IMR-90 (cell line): ENCODE measurements around the gene ANKH. TPM values are rescaled to one million over a fixed set of nuclear protein-coding genes. Genes with fewer than 3 reads are reported as not detected.

Source experiments
- ATAC-seq: fragments of 200-7000 bp; cut with Tn5 transposase; 2 replicates; pipeline ENCODE4 v1.9.1; 2020; ENCODE audit warnings: low read depth, mild to moderate bottlenecking, moderate library complexity
- BruUV-seq: library from RNA; stranded (reverse); fragments of 400-500 nt; replicated peaks from 2 replicates; lab custom pipeline; 2021; lab: Mats Ljungman, UMichigan
- CTCF ChIA-PET: fragments of 300-600 bp; formaldehyde crosslinking; extraction: SDS; loops from one replicate; lab custom pipeline; 2021; ENCODE audit warnings: antibody characterized with exemption; lab: Yijun Ruan, JAX
- POLR2A ChIA-PET: fragments of 300-600 bp; sonication (Branson Sonifier 250); formaldehyde crosslinking; loops from one replicate; lab custom pipeline; 2022; ENCODE audit warnings: antibody characterized with exemption; ENCODE audit not compliant: unreplicated experiment; lab: Charles Lee
- DNase-seq: peaks from one replicate; pipeline ENCODE4 v3.0.0; 2013
- H2AFZ ChIP-seq: replicated peaks from 2 replicates; pipeline ENCODE3; 2013; ENCODE audit warnings: low read length, mild to moderate bottlenecking; ENCODE audit not compliant: poor library complexity
- H2AK5ac ChIP-seq: 2 replicates; pipeline ENCODE4 v1.6.1; 2013; ENCODE audit warnings: low read depth, low read length, inconsistent platforms
- H2AK9ac ChIP-seq: replicated peaks from 2 replicates; pipeline ENCODE3; 2013; ENCODE audit warnings: mild to moderate bottlenecking, low read depth, low read length, moderate library complexity; ENCODE audit not compliant: poor library complexity
- H2BK120ac ChIP-seq: 2 replicates; pipeline ENCODE4 v1.6.1; 2013; ENCODE audit warnings: low read depth, low read length, inconsistent platforms
- H2BK15ac ChIP-seq: 3 replicates; pipeline ENCODE4 v1.6.1; 2013; ENCODE audit warnings: low read depth, low read length, inconsistent platforms
- H2BK20ac ChIP-seq: 2 replicates; pipeline ENCODE4 v1.6.1; 2013; ENCODE audit warnings: low read depth, mild to moderate bottlenecking, inconsistent platforms, low read length, moderate library complexity
- H2BK5ac ChIP-seq: 2 replicates; pipeline ENCODE4 v1.6.1; 2013; ENCODE audit warnings: mild to moderate bottlenecking, low read depth, low read length, inconsistent platforms; ENCODE audit not compliant: poor library complexity, severe bottlenecking
- H3K14ac ChIP-seq: replicated peaks from 2 replicates; pipeline ENCODE4 v1.6.1; 2013; ENCODE audit warnings: low read depth, low read length, inconsistent platforms
- H3K18ac ChIP-seq: 2 replicates; pipeline ENCODE4 v1.6.1; 2013; ENCODE audit warnings: low read depth, low read length, control low read depth
- H3K23ac ChIP-seq: 2 replicates; pipeline ENCODE4 v1.6.1; 2013; ENCODE audit warnings: low read depth, low read length, inconsistent platforms
- H3K27ac ChIP-seq: 2 replicates; pipeline ENCODE4 v1.5.1; 2013; ENCODE audit warnings: mild to moderate bottlenecking, control low read depth, low read length; ENCODE audit not compliant: insufficient read depth
- H3K27me3 ChIP-seq: 2 replicates; pipeline ENCODE4 v1.6.1; 2013; ENCODE audit warnings: low read length; ENCODE audit not compliant: control insufficient read depth, insufficient read depth
- H3K36me3 ChIP-seq: 2 replicates; pipeline ENCODE4 v1.6.1; 2013; ENCODE audit warnings: low read length, mixed read lengths; ENCODE audit not compliant: control insufficient read depth, insufficient read depth
- H3K4ac ChIP-seq: 2 replicates; pipeline ENCODE4 v1.6.1; 2013; ENCODE audit warnings: low read depth, low read length, inconsistent platforms
- H3K4me1 ChIP-seq: 2 replicates; pipeline ENCODE4 v1.6.1; 2013; ENCODE audit warnings: low read length, mixed read lengths; ENCODE audit not compliant: control insufficient read depth, insufficient read depth
- H3K4me2 ChIP-seq: 2 replicates; pipeline ENCODE4 v1.6.1; 2013; ENCODE audit warnings: low read depth, mild to moderate bottlenecking, control low read depth, low read length, moderate library complexity
- H3K4me3 ChIP-seq: 2 replicates; pipeline ENCODE4 v1.5.1; 2013; ENCODE audit warnings: low read depth, mild to moderate bottlenecking, control low read depth, low read length, moderate library complexity; ENCODE audit not compliant: insufficient read depth
- H3K56ac ChIP-seq: 2 replicates; pipeline ENCODE4 v1.6.1; 2013; ENCODE audit warnings: low read length, inconsistent platforms; ENCODE audit not compliant: insufficient read depth; ENCODE audit errors: extremely low read depth
- H3K79me1 ChIP-seq, 2 experiments: 2 replicates each; pipeline ENCODE4 v1.6.1; 2013; ENCODE audit warnings: low read length in 2 of 2, inconsistent platforms in 1 of 2, low read depth in 1 of 2
- H3K9ac ChIP-seq: 2 replicates; pipeline ENCODE4 v1.6.1; 2013; ENCODE audit warnings: low read depth, low read length, control low read depth
- H3K9me1 ChIP-seq: 2 replicates; pipeline ENCODE4 v1.6.1; 2013; ENCODE audit warnings: low read length, inconsistent platforms; ENCODE audit not compliant: insufficient read depth
- H3K9me3 ChIP-seq: 2 replicates; pipeline ENCODE4 v1.6.1; 2013; ENCODE audit warnings: low read length; ENCODE audit not compliant: control insufficient read depth, insufficient read depth
- H4K20me1 ChIP-seq: 2 replicates; pipeline ENCODE4 v1.6.1; 2013; ENCODE audit warnings: low read length, inconsistent platforms; ENCODE audit not compliant: insufficient read depth
- H4K5ac ChIP-seq: 2 replicates; pipeline ENCODE4 v1.6.1; 2013; ENCODE audit warnings: mild to moderate bottlenecking, low read depth, low read length, control low read depth
- H4K8ac ChIP-seq, 2 experiments: 2 replicates each; pipeline ENCODE4 v1.6.1; 2013; ENCODE audit warnings: low read depth in 2 of 2, low read length in 2 of 2, control low read depth in 1 of 2, inconsistent platforms in 1 of 2
- H4K91ac ChIP-seq: 2 replicates; pipeline ENCODE4 v1.6.1; 2013; ENCODE audit warnings: low read depth, low read length, inconsistent platforms; ENCODE audit not compliant: insufficient read depth
- BHLHE40 ChIP-seq: fragments of 150-350 bp; IDR thresholded peaks from 2 replicates; pipeline ENCODE4 v1.6.1; 2016; ENCODE audit warnings: mild to moderate bottlenecking, low read depth, low read length
- CEBPB ChIP-seq: IDR thresholded peaks from 2 replicates; pipeline ENCODE4 v1.6.1; 2012; ENCODE audit warnings: low read depth, low read length, improper control_type of control experiment
- MAZ ChIP-seq: IDR thresholded peaks from 2 replicates; pipeline ENCODE4 v1.6.1; 2012; ENCODE audit warnings: low read depth, mild to moderate bottlenecking, low read length, improper control_type of control experiment, moderate library complexity, borderline replicate concordance
- MXI1 ChIP-seq: IDR thresholded peaks from 2 replicates; pipeline ENCODE4 v1.6.1; 2012; ENCODE audit warnings: low read depth, mild to moderate bottlenecking, low read length, moderate library complexity, borderline replicate concordance
- NFE2L2 ChIP-seq: fragments of 150-350 bp; IDR thresholded peaks from 2 replicates; pipeline ENCODE4 v1.6.1; 2016; ENCODE audit warnings: low read depth, mild to moderate bottlenecking, low read length
- POLR2A ChIP-seq: IDR thresholded peaks from 2 replicates; pipeline ENCODE4 v1.6.1; 2012; ENCODE audit warnings: mild to moderate bottlenecking, low read depth, low read length
- RAD21 ChIP-seq: IDR thresholded peaks from 2 replicates; pipeline ENCODE4 v1.6.1; 2012; ENCODE audit warnings: low read length, improper control_type of control experiment
- RFX5 ChIP-seq: IDR thresholded peaks from 2 replicates; pipeline ENCODE4 v1.8.0; 2012; ENCODE audit warnings: low read depth, mild to moderate bottlenecking, low read length, moderate library complexity
- SMC3 ChIP-seq: fragments of 150-350 bp; IDR thresholded peaks from 2 replicates; pipeline ENCODE4 v1.6.1; 2016; ENCODE audit warnings: low read depth, mild to moderate bottlenecking, antibody characterized with exemption, low read length, moderate library complexity
- WGBS, 2 experiments: methylation state at CpG; one replicate each; pipeline versions ENCODE4 v1.1.5 to v1.1.7; 2013; ENCODE audit warnings: missing lambda C conversion rate in 2 of 2; ENCODE audit not compliant: insufficient read length in 1 of 2; ENCODE audit errors: extremely low coverage in 2 of 2; 5-methylcytosine and 5-hydroxymethylcytosine counted together
- dilution Hi-C: fragments of 300-500 bp; cut with HindIII; formaldehyde crosslinking; loops from one replicate; pipeline ENCODE4 v1.14.3; 2018; ENCODE audit warnings: low sequenced_read_pairs; ENCODE audit not compliant: unreplicated experiment
- in situ Hi-C: fragments of 300-500 bp; cut with MboI; formaldehyde crosslinking; loops from 3 replicates; pipeline ENCODE4 v1.14.3; 2019; ENCODE audit warnings: low sequenced_read_pairs, inconsistent platforms, mixed read lengths
- intact Hi-C: fragments of 100-400 bp; cut with micrococcal nuclease; formaldehyde crosslinking; loops from 2 replicates; pipeline ENCODE4 v1.10.0; 2022
- polyA plus RNA-seq, 3 experiments: library from polyadenylated mRNA; depleted of rRNA; stranded (reverse); fragments of >200 nt; gene quantifications; 2 replicates each; pipeline ENCODE4 v1.2.3, GENCODE V29; 2012; ENCODE audit warnings: low replicate concordance in 1 of 3
- total RNA-seq: library from RNA; depleted of rRNA; stranded (reverse); fragments of >200 nt; gene quantifications from 2 replicates; pipeline ENCODE4 v1.2.3, GENCODE V29; 2012
- TF ChIP-seq, protein P1 (sequence below): fragments of 150-350 bp; IDR thresholded peaks from 2 replicates; pipeline ENCODE4 v1.6.1; 2017; ENCODE audit warnings: mild to moderate bottlenecking, antibody characterized with exemption, low read length, low read depth
- TF ChIP-seq, protein P2 (sequence below): conservative IDR thresholded peaks from 2 replicates; pipeline ENCODE4 v1.5.1; 2012; ENCODE audit warnings: mild to moderate bottlenecking, low read depth, low read length, improper control_type of control experiment

The ANKH gene
- total and polyA plus RNA-seq, 2 of the 4 experiments (the other 2 are of a cell fraction): 5.2 to 17.2 TPM

DNA sequence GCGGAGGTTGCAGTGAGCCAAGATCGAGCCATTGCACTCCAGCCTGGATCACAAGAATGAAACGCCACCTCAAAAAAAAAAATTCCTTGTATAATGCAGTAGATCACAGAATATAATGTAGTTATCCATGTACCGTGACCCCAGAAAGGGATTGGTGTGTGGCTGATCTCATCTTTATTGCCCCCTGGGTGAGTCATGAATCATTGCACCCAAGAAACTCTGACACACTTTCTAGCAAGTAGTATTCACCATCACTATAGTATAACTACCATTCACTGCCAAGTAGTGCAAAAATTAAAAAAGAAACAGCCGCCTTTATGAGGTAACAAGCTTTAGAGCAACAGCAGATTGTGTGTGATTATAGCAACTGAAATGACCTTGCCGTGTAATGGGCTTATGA is 23.7 kb upstream of the ANKH start:
- no peak overlapping the region for H4K5ac ChIP-seq
- H3K23ac ChIP-seq: no peak overlapping the region
- H3K4ac ChIP-seq: no peak overlapping the region
- in situ Hi-C loops: no loop called here
- ChIA-PET CTCF (interaction anchor here (0.7 kb wide), 1 partner anchor 31 kb away, joined by 3 read pairs; no protein-coding TSS in a partner anchor), POLR2A (no interaction called here)
- DNase-seq: no peak
- H3K27me3 ChIP-seq: peaks cover 5% of the 10 kb centered on the region
- H3K4me1 ChIP-seq: no peaks in the 10 kb centered on the region
- H2BK20ac ChIP-seq: no peak overlapping the region
- no peak overlapping the region for H2BK120ac ChIP-seq
- intact Hi-C loops: no loop called here
- no peak for ATAC-seq
- dilution Hi-C loops: no loop called here
- no peak overlapping the region for H3K56ac ChIP-seq
- no peak overlapping the region for H2AK5ac ChIP-seq
- H2BK15ac ChIP-seq: no peak overlapping the region
- H4K91ac ChIP-seq: no peak overlapping the region
- no peak overlapping the region for H3K18ac ChIP-seq
- H3K4me3 ChIP-seq: no peak overlapping the region
- no peaks in the 10 kb centered on the region for H3K36me3 ChIP-seq
- H3K9ac ChIP-seq: no peak overlapping the region
- no TSS peak for BruUV-seq
- H2AFZ ChIP-seq: no peak overlapping the region
- no peak overlapping the region for H4K8ac ChIP-seq
- no peak overlapping the region for H3K14ac ChIP-seq
- no peaks in the 10 kb centered on the region for H3K9me1 ChIP-seq
- no peaks in the 10 kb centered on the region for H3K79me1 ChIP-seq
- H3K4me2 ChIP-seq: no peak overlapping the region
- H3K9me3 ChIP-seq: no peaks in the 10 kb centered on the region
- H2AK9ac ChIP-seq: no peak overlapping the region
- no peak overlapping the region for H3K27ac ChIP-seq
- H4K20me1 ChIP-seq: no peaks in the 10 kb centered on the region
- TF ChIP-seq, protein P1, sequence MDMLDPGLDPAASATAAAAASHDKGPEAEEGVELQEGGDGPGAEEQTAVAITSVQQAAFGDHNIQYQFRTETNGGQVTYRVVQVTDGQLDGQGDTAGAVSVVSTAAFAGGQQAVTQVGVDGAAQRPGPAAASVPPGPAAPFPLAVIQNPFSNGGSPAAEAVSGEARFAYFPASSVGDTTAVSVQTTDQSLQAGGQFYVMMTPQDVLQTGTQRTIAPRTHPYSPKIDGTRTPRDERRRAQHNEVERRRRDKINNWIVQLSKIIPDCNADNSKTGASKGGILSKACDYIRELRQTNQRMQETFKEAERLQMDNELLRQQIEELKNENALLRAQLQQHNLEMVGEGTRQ: no peak
- TF ChIP-seq NFE2L2: no peak
- TF ChIP-seq, protein P2, sequence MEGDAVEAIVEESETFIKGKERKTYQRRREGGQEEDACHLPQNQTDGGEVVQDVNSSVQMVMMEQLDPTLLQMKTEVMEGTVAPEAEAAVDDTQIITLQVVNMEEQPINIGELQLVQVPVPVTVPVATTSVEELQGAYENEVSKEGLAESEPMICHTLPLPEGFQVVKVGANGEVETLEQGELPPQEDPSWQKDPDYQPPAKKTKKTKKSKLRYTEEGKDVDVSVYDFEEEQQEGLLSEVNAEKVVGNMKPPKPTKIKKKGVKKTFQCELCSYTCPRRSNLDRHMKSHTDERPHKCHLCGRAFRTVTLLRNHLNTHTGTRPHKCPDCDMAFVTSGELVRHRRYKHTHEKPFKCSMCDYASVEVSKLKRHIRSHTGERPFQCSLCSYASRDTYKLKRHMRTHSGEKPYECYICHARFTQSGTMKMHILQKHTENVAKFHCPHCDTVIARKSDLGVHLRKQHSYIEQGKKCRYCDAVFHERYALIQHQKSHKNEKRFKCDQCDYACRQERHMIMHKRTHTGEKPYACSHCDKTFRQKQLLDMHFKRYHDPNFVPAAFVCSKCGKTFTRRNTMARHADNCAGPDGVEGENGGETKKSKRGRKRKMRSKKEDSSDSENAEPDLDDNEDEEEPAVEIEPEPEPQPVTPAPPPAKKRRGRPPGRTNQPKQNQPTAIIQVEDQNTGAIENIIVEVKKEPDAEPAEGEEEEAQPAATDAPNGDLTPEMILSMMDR: no peak
- no peak for TF ChIP-seq POLR2A
- TF ChIP-seq MXI1: no peak
- no peak for TF ChIP-seq CEBPB
- no peak for TF ChIP-seq RAD21
- TF ChIP-seq SMC3: no peak
- no peak for TF ChIP-seq MAZ
- TF ChIP-seq RFX5: no peak
- no peak for TF ChIP-seq BHLHE40
- no CpG with 5 or more reads among the region's 6 CpGs for WGBS, 2 experiments
- no peak overlapping the region for H2BK5ac ChIP-seq
